ENCODE measurements around the gene ADD3.
"Not testable (repeated sequence)": the region's sequence is repeated elsewhere in the genome, so short reads cannot be mapped to it uniquely, and the experiment has no call there.

GRCh38 chr10:110048145-110048544, 40.4 kb downstream of the ADD3 start:
- not testable (repeated sequence) for TF ChIP-seq CTCF (optimal IDR thresholded peaks at IDR 0.05 in 1 of 3, IDR thresholded peaks at IDR 0.05 in 1 of 3, conservative IDR thresholded peaks at IDR 0.05 in 1 of 3; ENCODE audit: extremely low read depth in 1 of 3, insufficient read depth in 2 of 3, low read length in 3 of 3); EZH2 (IDR thresholded peaks at IDR 0.05; ENCODE audit: low read length)

Measured in keratinocyte (primary cell).